ENCODE measurements around the gene NLK. TPM values are rescaled to one million over a fixed set of nuclear protein-coding genes. Genes with fewer than 3 reads are reported as not detected.
"Not testable (repeated sequence)": the region's sequence is repeated elsewhere in the genome, so short reads cannot be mapped to it uniquely, and the experiment has no call there.

Gene NLK
- total RNA-seq, 2 experiments from 2014 or later = 9.6 to 10.2 TPM

GRCh38 chr17:28161311-28161710 lies 118.8 kb downstream of the NLK start:
- H3K4me3 Mint-ChIP-seq = no peak overlapping the region
- peaks cover 2% of the 10 kb centered on the region for H3K36me3 Mint-ChIP-seq
- H3K9me3 Mint-ChIP-seq = no peaks in the 10 kb centered on the region
- H3K27me3 Mint-ChIP-seq = no peaks in the 10 kb centered on the region
- no peak for DNase-seq
- H3K27ac Mint-ChIP-seq = no peak overlapping the region
- no peaks in the 10 kb centered on the region for H3K4me1 Mint-ChIP-seq

GRCh38 chr17:28166478-28166877 lies 124.0 kb downstream of the NLK start:
- Mint-ChIP-seq H3K36me3 (peaks cover 2% of the 10 kb centered on the region), H3K27ac (no peak overlapping the region), H3K4me3 (no peak overlapping the region), H3K4me1 (no peaks in the 10 kb centered on the region), H3K27me3 (no peaks in the 10 kb centered on the region), H3K9me3 (no peaks in the 10 kb centered on the region)
- no peak for DNase-seq

DNA sequence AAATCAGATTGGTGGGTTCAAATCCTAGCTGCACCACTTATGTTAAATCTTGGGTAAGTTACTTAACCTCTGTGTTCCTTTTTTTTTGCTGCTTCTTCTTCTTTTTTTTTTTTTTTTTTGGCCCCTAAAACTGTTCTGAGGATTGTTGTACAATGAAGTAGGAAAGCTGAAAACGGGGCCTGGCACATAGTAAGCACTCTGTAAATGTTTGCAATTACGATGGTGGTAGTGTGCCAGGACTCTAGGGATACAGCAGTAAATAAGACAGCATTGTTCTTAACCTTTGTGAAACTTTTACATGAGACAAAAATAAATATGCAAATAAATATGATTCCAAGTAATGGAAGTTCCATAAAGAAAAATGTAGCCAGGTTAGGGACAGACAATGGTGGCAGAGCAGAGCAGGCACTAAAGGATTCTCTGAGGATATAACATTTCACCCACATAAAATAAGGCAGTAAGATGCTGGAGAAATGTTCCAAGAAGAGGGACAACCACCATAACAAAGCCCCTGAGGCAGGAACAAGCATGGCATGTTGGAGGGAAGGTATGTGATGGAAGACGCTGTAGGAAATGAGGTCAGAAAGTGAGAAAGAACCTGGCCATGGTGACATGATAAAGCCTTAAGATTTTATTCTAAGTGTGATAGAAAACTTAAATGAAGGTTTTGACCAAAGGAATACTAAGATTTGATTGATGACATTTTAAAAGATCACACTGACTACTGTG lies 127.3 kb downstream of the NLK start:
- Mint-ChIP-seq H3K36me3 (peaks cover 11% of the 10 kb centered on the region), H3K4me3 (no peak overlapping the region), H3K27me3 (no peaks in the 10 kb centered on the region), H3K27ac (no peak overlapping the region), H3K4me1 (peaks cover 22% of the 10 kb centered on the region), H3K9me3 (no peaks in the 10 kb centered on the region)
- no peak for DNase-seq

DNA sequence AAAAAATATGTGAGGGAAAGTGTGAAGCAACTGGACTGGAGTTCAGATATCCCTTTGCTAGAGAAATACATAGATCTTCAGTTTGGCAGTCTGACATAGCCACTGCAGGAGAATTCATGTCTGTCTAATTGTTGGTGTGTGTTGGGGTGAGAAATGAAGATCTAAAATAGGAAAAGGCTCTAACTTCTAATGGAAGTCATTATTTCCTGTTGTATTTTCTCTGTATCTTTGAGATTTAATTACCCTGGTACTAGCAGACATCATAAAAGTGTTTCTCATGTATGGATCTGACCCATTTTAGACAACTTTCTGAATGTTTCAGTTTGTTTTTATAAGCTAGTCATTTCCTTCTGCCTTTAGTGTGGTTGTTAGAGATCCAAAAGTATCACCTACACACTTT lies 128.3 kb downstream of the NLK start:
- H3K4me3 Mint-ChIP-seq = no peak overlapping the region

DNA sequence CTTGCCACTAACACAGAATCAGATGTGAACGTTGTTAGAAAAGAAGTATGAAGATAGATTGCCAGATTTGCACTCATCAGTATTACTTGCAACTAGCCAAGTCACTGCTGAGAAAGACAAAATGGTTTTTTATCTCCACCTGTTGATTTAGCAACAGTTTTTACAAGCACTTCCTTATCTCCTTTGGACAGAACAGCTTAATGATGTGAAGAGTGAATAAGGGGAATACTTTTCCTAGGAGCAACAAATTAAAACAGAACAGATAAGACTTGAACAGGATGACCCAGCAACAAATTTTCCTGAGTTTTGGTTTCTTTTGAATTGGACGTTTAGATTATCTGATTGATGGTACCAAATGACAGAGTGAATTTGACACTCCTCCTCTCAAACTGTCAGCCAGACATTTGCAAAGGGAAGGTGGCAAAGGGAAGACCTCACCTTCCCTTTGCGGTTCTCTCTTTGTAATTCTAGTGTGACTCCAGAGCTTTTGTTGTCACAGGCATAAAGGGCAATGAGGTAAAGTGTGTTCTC lies 130.6 kb downstream of the NLK start:
- no peaks in the 10 kb centered on the region for H3K27me3 Mint-ChIP-seq
- no peak overlapping the region for H3K27ac Mint-ChIP-seq
- no peak overlapping the region for H3K4me3 Mint-ChIP-seq
- peaks cover 9% of the 10 kb centered on the region for H3K36me3 Mint-ChIP-seq
- no peaks in the 10 kb centered on the region for H3K9me3 Mint-ChIP-seq
- H3K4me1 Mint-ChIP-seq = peaks cover 22% of the 10 kb centered on the region
- no peak for DNase-seq

More for the DNA sequence above, 128.3 kb downstream of the NLK start:
- no peaks in the 10 kb centered on the region for H3K27me3 Mint-ChIP-seq
- DNase-seq = no peak
- H3K27ac Mint-ChIP-seq = no peak overlapping the region
- peaks cover 22% of the 10 kb centered on the region for H3K4me1 Mint-ChIP-seq
- H3K36me3 Mint-ChIP-seq = peaks cover 11% of the 10 kb centered on the region
- no peaks in the 10 kb centered on the region for H3K9me3 Mint-ChIP-seq

- no peak for DNase-seq
- no peak overlapping the region for H3K4me3 Mint-ChIP-seq
- H3K4me1 Mint-ChIP-seq = peaks cover 22% of the 10 kb centered on the region
- no peaks in the 10 kb centered on the region for H3K9me3 Mint-ChIP-seq
- peaks cover 9% of the 10 kb centered on the region for H3K36me3 Mint-ChIP-seq
- no peak overlapping the region for H3K27ac Mint-ChIP-seq
- no peaks in the 10 kb centered on the region for H3K27me3 Mint-ChIP-seq
Observed at GRCh38 chr17:28173801-28174200, 131.3 kb downstream of the NLK start.

DNA sequence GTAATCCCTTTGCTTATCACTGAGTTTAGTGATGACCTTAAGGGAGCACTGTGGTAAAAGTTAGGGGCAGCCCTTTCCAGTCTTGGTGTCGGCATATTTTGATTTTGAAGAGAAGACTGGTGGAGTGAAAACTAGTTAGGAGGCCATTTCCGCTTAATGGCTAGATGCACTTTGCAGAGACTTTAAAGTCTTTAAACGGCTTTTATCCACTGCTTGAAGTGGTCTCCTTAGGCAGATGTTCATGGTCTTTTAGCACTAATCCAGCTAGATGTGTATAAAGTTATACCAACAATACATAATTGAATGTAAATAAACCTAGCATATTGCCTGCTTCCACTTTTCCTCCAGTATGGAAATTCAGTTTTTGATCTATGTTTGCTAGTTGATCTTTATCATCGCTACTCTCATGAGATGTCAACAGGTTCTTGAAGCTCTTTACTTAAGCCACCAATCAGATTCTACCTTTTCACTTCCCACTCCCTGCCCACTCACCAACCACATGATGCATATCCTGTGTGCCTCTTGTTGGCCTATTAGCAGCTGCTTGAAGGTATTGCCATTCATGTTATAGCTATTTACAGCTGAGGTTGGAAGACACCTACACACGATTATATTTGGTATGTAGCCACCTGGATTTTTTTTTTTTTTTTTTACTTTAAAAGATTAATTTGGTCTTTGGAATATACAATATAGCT lies 132.0 kb downstream of the NLK start:
- Mint-ChIP-seq H3K4me1 (peaks cover 22% of the 10 kb centered on the region), H3K36me3 (peaks cover 9% of the 10 kb centered on the region), H3K4me3 (no peak overlapping the region), H3K27ac (no peak overlapping the region), H3K27me3 (no peaks in the 10 kb centered on the region), H3K9me3 (no peaks in the 10 kb centered on the region)
- peak; percentile 25 for DNase-seq

DNA sequence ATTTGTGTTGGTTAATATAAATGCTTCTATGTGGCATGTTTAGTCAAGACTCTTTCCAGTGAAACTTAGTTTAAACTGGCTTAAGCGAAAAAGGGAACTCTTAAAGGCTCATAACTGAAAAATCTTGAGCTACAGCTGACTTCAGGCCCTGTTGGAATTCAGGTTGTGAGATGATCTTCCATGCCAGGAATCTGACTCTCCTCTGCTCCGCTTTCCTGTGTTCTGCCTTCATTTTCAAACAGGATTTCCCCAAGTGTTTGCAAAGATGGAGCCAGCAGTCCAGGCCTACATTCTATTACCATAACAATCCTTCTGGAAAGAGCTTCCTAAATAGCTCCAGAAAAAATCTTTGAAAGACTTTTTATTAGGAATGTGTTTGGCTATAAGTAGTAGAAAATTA lies 134.9 kb downstream of the NLK start:
- H3K27me3 Mint-ChIP-seq = no peaks in the 10 kb centered on the region
- peaks cover 14% of the 10 kb centered on the region for H3K36me3 Mint-ChIP-seq
- DNase-seq = no peak
- no peaks in the 10 kb centered on the region for H3K9me3 Mint-ChIP-seq
- H3K27ac Mint-ChIP-seq = no peak overlapping the region
- H3K4me3 Mint-ChIP-seq = no peak overlapping the region
- peaks cover 26% of the 10 kb centered on the region for H3K4me1 Mint-ChIP-seq

DNA sequence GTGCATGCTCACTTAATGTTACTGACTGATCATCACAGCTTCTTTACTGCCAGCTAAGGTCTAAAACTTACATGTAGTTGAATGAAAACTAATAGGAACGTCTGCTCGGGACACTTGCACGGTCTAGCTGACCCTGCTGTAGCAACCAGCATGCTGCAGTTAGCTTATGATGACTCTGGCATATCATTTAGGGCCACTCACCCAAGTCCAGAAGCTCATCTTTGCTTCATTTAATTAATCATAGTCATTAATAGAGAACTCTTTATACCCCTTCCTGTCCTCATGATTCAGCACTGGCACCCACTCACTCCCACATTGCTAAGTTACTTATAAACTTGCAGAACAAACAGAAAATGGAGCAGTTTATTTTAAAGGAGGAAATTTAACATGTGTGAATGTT lies 136.3 kb downstream of the NLK start:
- H3K4me1 Mint-ChIP-seq = peaks cover 13% of the 10 kb centered on the region
- no peaks in the 10 kb centered on the region for H3K27me3 Mint-ChIP-seq
- no peak overlapping the region for H3K27ac Mint-ChIP-seq
- DNase-seq = no peak
- peaks cover 10% of the 10 kb centered on the region for H3K36me3 Mint-ChIP-seq
- H3K4me3 Mint-ChIP-seq = no peak overlapping the region
- no peaks in the 10 kb centered on the region for H3K9me3 Mint-ChIP-seq

GRCh38 chr17:28180449-28180848 lies 138.0 kb downstream of the NLK start:
- Mint-ChIP-seq H3K4me1 (peaks cover 5% of the 10 kb centered on the region), H3K27ac (no peak overlapping the region), H3K4me3 (no peak overlapping the region), H3K27me3 (no peaks in the 10 kb centered on the region), H3K9me3 (no peaks in the 10 kb centered on the region), H3K36me3 (peaks cover 7% of the 10 kb centered on the region)
- no peak for DNase-seq

GRCh38 chr17:28181568-28181967 lies 139.1 kb downstream of the NLK start:
- H3K27ac Mint-ChIP-seq = no peak overlapping the region
- DNase-seq = no peak
- H3K4me3 Mint-ChIP-seq = no peak overlapping the region
- peaks cover 17% of the 10 kb centered on the region for H3K36me3 Mint-ChIP-seq
- H3K9me3 Mint-ChIP-seq = peaks cover 7% of the 10 kb centered on the region
- H3K27me3 Mint-ChIP-seq = no peaks in the 10 kb centered on the region
- H3K4me1 Mint-ChIP-seq = peaks cover 5% of the 10 kb centered on the region

DNA sequence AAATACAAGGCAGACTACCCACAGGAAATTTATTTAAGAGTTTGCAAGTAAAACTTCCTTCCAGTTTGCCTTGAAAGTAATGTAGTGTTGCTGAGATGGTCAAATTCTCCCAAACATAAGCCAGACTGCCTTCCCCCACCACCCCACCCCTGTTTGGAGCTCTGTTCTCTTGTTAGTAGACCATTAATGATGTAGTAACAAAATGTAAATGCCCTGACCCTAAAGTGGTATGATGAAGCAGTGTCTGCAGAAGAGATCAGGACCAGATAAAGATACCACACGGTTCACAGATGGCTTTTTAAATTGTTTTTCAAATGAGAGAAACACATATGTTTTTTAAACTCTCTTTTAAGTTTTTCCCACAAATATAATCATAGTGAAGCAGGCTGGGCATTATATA lies 140.1 kb downstream of the NLK start:
- H3K4me1 Mint-ChIP-seq = peaks cover 5% of the 10 kb centered on the region
- H3K36me3 Mint-ChIP-seq = peaks cover 19% of the 10 kb centered on the region
- H3K27ac Mint-ChIP-seq = no peak overlapping the region
- H3K4me3 Mint-ChIP-seq = no peak overlapping the region
- H3K9me3 Mint-ChIP-seq = peaks cover 8% of the 10 kb centered on the region
- no peaks in the 10 kb centered on the region for H3K27me3 Mint-ChIP-seq
- no peak for DNase-seq

- no peak overlapping the region for H3K27ac Mint-ChIP-seq
- DNase-seq = no peak
- no peaks in the 10 kb centered on the region for H3K4me1 Mint-ChIP-seq
- peaks cover 8% of the 10 kb centered on the region for H3K9me3 Mint-ChIP-seq
- no peak overlapping the region for H3K4me3 Mint-ChIP-seq
- peaks cover 15% of the 10 kb centered on the region for H3K36me3 Mint-ChIP-seq
- H3K27me3 Mint-ChIP-seq = no peaks in the 10 kb centered on the region
Observed at GRCh38 chr17:28185658-28186057, 143.2 kb downstream of the NLK start.

DNA sequence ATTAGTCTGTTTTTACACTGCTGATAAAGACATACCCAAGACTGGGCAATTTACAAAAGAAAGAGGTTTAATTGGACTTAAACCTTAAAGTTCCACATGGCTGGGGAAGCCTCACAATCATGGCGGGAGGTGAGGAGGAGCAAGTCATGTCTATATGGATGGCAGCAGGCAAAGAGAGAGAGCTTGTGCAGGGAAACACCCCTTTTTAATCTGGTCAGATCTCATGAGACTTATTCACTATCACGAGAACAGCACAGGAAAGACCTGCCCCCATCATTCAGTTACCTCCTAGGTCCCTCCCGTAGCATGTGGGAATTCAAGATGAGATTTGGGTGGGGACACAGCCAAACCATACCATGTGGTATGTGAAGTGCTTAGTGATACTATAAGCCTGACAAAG lies 144.0 kb downstream of the NLK start:
- not testable (repeated sequence) for H3K27me3 Mint-ChIP-seq, H3K9me3 Mint-ChIP-seq, H3K4me3 Mint-ChIP-seq, DNase-seq, H3K27ac Mint-ChIP-seq, H3K4me1 Mint-ChIP-seq
- peaks cover 13% of the 10 kb centered on the region for H3K36me3 Mint-ChIP-seq

- Mint-ChIP-seq H3K4me3 (no peak overlapping the region), H3K27me3 (no peaks in the 10 kb centered on the region), H3K9me3 (peaks cover 8% of the 10 kb centered on the region), H3K4me1 (no peaks in the 10 kb centered on the region), H3K36me3 (peaks cover 12% of the 10 kb centered on the region), H3K27ac (no peak overlapping the region)
- no peak for DNase-seq
Observed at GRCh38 chr17:28187931-28188330, 145.5 kb downstream of the NLK start.

GRCh38 chr17:28188841-28189263 lies 146.4 kb downstream of the NLK start:
- no peak overlapping the region for H3K4me3 Mint-ChIP-seq
- H3K27ac Mint-ChIP-seq = no peak overlapping the region
- no peaks in the 10 kb centered on the region for H3K27me3 Mint-ChIP-seq
- peaks cover 11% of the 10 kb centered on the region for H3K36me3 Mint-ChIP-seq
- H3K9me3 Mint-ChIP-seq = peaks cover 8% of the 10 kb centered on the region
- no peak for DNase-seq
- H3K4me1 Mint-ChIP-seq = no peaks in the 10 kb centered on the region
